ENCODE results near the gene ANKS1A. TPM values are rescaled to one million over a fixed set of nuclear protein-coding genes. Genes with fewer than 3 reads are reported as not detected.

The ANKS1A gene
- total RNA-seq, 1 experiment from 2014 or later = 14.4 TPM

GRCh38 chr6:35036059-35036827 lies 147.2 kb downstream of the ANKS1A start:
- Histone ChIP-seq H3K4me3 (ENCODE audit: low read depth in 2 of 2, low read length in 2 of 2) (no peak overlapping the region), H3K27me3 (ENCODE audit: control insufficient read depth, insufficient read depth, low read length) (no peaks in the 10 kb centered on the region), H3K4me1 (ENCODE audit: control insufficient read depth, insufficient read depth, low read length) (no peaks in the 10 kb centered on the region), H3K36me3 (ENCODE audit: control insufficient read depth, insufficient read depth, low read length) (no peaks in the 10 kb centered on the region), H3K27ac (ENCODE audit: low read length) (no peak overlapping the region), H3K9me3 (ENCODE audit: control insufficient read depth, insufficient read depth, low read depth, low read length) (no peaks in the 10 kb centered on the region)
- ChIA-PET POLR2A (no interaction called here), CTCF (no interaction called here)
- DNase-seq (ENCODE audit: low read depth, low spot score) (no peak), ATAC-seq (no peak)
- no TSS peak for BruUV-seq (replicated peaks)
- intact Hi-C loops (cut with micrococcal nuclease; ENCODE audit: unreplicated experiment) (no loop called here), in situ Hi-C loops (cut with HindIII; ENCODE audit: low pct_unique_long_range_greater_than_20kb, low sequenced_read_pairs) (no loop called here)
- TF ChIP-seq REST (IDR thresholded peaks at IDR 0.05; ENCODE audit: insufficient read depth in 1 of 2, low read depth in 2 of 2, low read length in 1 of 2) = no peak
- TF ChIP-seq CTCF (IDR thresholded peaks at IDR 0.05) = no peak
- TF ChIP-seq TCF7L2 (IDR thresholded peaks at IDR 0.05; ENCODE audit: low read depth, low read length) = no peak
- TF ChIP-seq SIN3A (IDR thresholded peaks at IDR 0.05; ENCODE audit: borderline replicate concordance, insufficient read depth, low read depth, low read length) = no peak
- TF ChIP-seq POLR2AphosphoS5 (IDR thresholded peaks at IDR 0.05; ENCODE audit: low read depth, low read length) = no peak

GRCh38 chr6:35036828-35037663 lies 148.0 kb downstream of the ANKS1A start:
- intact Hi-C loops (cut with micrococcal nuclease; ENCODE audit: unreplicated experiment) = no loop called here
- TF ChIP-seq REST (IDR thresholded peaks at IDR 0.05; ENCODE audit: insufficient read depth in 1 of 2, low read depth in 2 of 2, low read length in 1 of 2) (no peak), TCF7L2 (IDR thresholded peaks at IDR 0.05; ENCODE audit: low read depth, low read length) (no peak), CTCF (IDR thresholded peaks at IDR 0.05) (no peak), SIN3A (IDR thresholded peaks at IDR 0.05; ENCODE audit: borderline replicate concordance, insufficient read depth, low read depth, low read length) (no peak), POLR2AphosphoS5 (IDR thresholded peaks at IDR 0.05; ENCODE audit: low read depth, low read length) (no peak)
- ChIA-PET POLR2A (no interaction called here), CTCF (no interaction called here)
- Histone ChIP-seq H3K4me3 (ENCODE audit: low read depth in 2 of 2, low read length in 2 of 2) (no peak overlapping the region), H3K27me3 (ENCODE audit: control insufficient read depth, insufficient read depth, low read length) (no peaks in the 10 kb centered on the region), H3K4me1 (ENCODE audit: control insufficient read depth, insufficient read depth, low read length) (no peaks in the 10 kb centered on the region; the same call in 1 of the 2 replicates), H3K27ac (ENCODE audit: low read length) (no peak overlapping the region), H3K36me3 (ENCODE audit: control insufficient read depth, insufficient read depth, low read length) (no peaks in the 10 kb centered on the region; the same call in 1 of the 2 replicates), H3K9me3 (ENCODE audit: control insufficient read depth, insufficient read depth, low read depth, low read length) (no peaks in the 10 kb centered on the region)
- DNase-seq (ENCODE audit: low read depth, low spot score) (no peak), ATAC-seq (no peak)
- in situ Hi-C loops (cut with HindIII; ENCODE audit: low pct_unique_long_range_greater_than_20kb, low sequenced_read_pairs) = no loop called here
- no TSS peak for BruUV-seq (replicated peaks)
